Hematopoietic multipotent progenitor cell treated with erythropoietin and hydrocortisone succinate and interleukin-3 and kit ligand, for 6 days (in vitro differentiated cells): ENCODE results near the gene USP25.
A peak's percentile ranks its signal among the peaks of the same experiment; 100 is the strongest.

ENCODE experiments used
- DNase-seq: peaks from one replicate; pipeline ENCODE4 v3.0.0-alpha.2; 2015

USP25 gene

GRCh38 chr21:15820327-15820726 lies 90.5 kb downstream of the USP25 start:
- no peak for DNase-seq

GRCh38 chr21:15820852-15821379 lies 91.1 kb downstream of the USP25 start:
- no peak for DNase-seq

- no peak for DNase-seq
Observed at GRCh38 chr21:15823486-15824150, 93.8 kb downstream of the USP25 start.

- no peak for DNase-seq
Observed at GRCh38 chr21:15825700-15826099, 95.9 kb downstream of the USP25 start.

GRCh38 chr21:15826147-15826780 lies 96.5 kb downstream of the USP25 start:
- DNase-seq, result peak; percentile 79

GRCh38 chr21:15826908-15827601 lies 97.3 kb downstream of the USP25 start:
- no peak for DNase-seq

GRCh38 chr21:15831497-15831896 lies 101.7 kb downstream of the USP25 start:
- no peak for DNase-seq

- DNase-seq, result no peak
Observed at GRCh38 chr21:15837645-15838044, 107.9 kb downstream of the USP25 start.

- DNase-seq, result no peak
Observed at GRCh38 chr21:15839026-15839425, 109.2 kb downstream of the USP25 start.

- DNase-seq, result no peak
Observed at GRCh38 chr21:15839601-15840000, 109.8 kb downstream of the USP25 start.

- no peak for DNase-seq
Observed at GRCh38 chr21:15840406-15840805, 110.6 kb downstream of the USP25 start.

GRCh38 chr21:15841856-15842564 lies 112.2 kb downstream of the USP25 start:
- DNase-seq, result no peak

GRCh38 chr21:15842565-15842880 lies 112.7 kb downstream of the USP25 start:
- no peak for DNase-seq

- no peak for DNase-seq
Observed at GRCh38 chr21:15843766-15844165, 114.0 kb downstream of the USP25 start.

GRCh38 chr21:15848634-15849560 lies 119.1 kb downstream of the USP25 start:
- DNase-seq, result no peak

- no peak for DNase-seq
Observed at GRCh38 chr21:15849927-15850326, 120.1 kb downstream of the USP25 start.

- no peak for DNase-seq
Observed at GRCh38 chr21:15850645-15851044, 120.9 kb downstream of the USP25 start.

- DNase-seq, result no peak
Observed at GRCh38 chr21:15852146-15852545, 122.4 kb downstream of the USP25 start.

- DNase-seq, result no peak
Observed at GRCh38 chr21:15853126-15853525, 123.3 kb downstream of the USP25 start.

GRCh38 chr21:15856813-15857212 lies 127.0 kb downstream of the USP25 start:
- no peak for DNase-seq

- no peak for DNase-seq
Observed at GRCh38 chr21:15857740-15858139, 128.0 kb downstream of the USP25 start.

GRCh38 chr21:15860541-15860940 lies 130.8 kb downstream of the USP25 start:
- no peak for DNase-seq
